Motor neuron (in vitro differentiated cells): ENCODE measurements around the gene TSHZ2. TPM values are rescaled to one million over a fixed set of nuclear protein-coding genes. Genes with fewer than 3 reads are reported as not detected.

Experiments used
- ATAC-seq, 8 experiments: fragments of 200-7000 bp; cut with Tn5 transposase; replicated peaks in 6 of 8; 2 replicates each; pipeline ENCODE4 v1.8.0; 2021; ENCODE audit warnings: mild to moderate bottlenecking in 8 of 8, moderate library complexity in 8 of 8
- H3K27ac ChIP-seq, 2 donors: fragments of 250-450 bp; sonication (Bioruptor Pico); 2 replicates each; pipeline ENCODE4 v1.9.0; 2021; ENCODE audit warnings: antibody characterized with exemption in 2 of 2, mild to moderate bottlenecking in 2 of 2, moderate library complexity in 1 of 2
- H3K4me1 ChIP-seq, 2 donors: fragments of 250-450 bp; sonication (Bioruptor Pico); replicated peaks in 1 of 2; 2 replicates each; pipeline ENCODE4 v1.6.1; 2021; ENCODE audit warnings: antibody characterized with exemption in 2 of 2, mild to moderate bottlenecking in 2 of 2, moderate library complexity in 1 of 2
- H3K4me3 ChIP-seq, 5 donors: fragments of 250-450 bp; sonication (Bioruptor Pico); 2 replicates each; pipeline ENCODE4 v1.9.0; 2021; ENCODE audit warnings: antibody characterized with exemption in 5 of 5, mild to moderate bottlenecking in 5 of 5, moderate library complexity in 4 of 5
- WGBS, 10 experiments: fragments of 450-650 bp; shearing (Covaris generic); methylation state at CpG; one replicate each; pipeline ENCODE4 v1.0.0; 2022; 5-methylcytosine and 5-hydroxymethylcytosine counted together
- in situ Hi-C, 9 experiments: fragments of 400-800 bp; cut with MboI; loops; one replicate each; pipeline ENCODE4 v1.15.0; 2021; ENCODE audit warnings: low sequenced_read_pairs in 9 of 9, low pct_unique_long_range_greater_than_20kb in 2 of 9; ENCODE audit not compliant: unreplicated experiment in 9 of 9
- total RNA-seq, 8 experiments: library from RNA; unstranded; fragments of 300-600 nt; gene quantifications; 2 replicates each; pipeline versions ENCODE4 v1.2.3 to v1.2.4, GENCODE V29; 2022

The TSHZ2 gene
- total RNA-seq, 8 experiments from 2014 or later: 11.4 to 125 (median 47.7) TPM

DNA sequence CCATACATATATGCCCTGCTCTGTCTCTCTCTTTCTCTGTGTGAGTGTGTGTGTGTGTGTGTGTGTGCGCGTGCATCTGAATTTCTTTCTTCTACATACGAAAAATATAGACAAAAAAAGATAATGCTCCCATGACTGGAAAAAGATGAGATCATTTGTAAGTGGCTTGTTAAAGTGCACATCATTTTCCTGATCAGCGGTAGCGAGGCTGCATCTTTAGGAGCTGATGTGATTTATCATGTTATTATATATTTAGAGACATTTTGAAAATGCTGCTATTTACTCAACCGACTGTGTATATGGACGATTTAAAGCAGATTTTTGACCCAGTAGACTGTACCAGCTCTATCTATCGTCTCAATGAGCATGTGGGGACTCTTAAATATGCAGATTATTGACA, 265.3 kb downstream of the TSHZ2 start:
- WGBS, 10 experiments: 41 to 92% (median 72%) methylated on average over 2 to 8 of the region's 8 CpGs; no CpG with 5 or more reads in 3 of the 10 experiments
- no peak overlapping the region for H3K27ac ChIP-seq
- peaks cover 0 to 9% of the 10 kb centered on the region in 2 donors for H3K4me1 ChIP-seq
- no peak overlapping the region for H3K4me3 ChIP-seq
- in situ Hi-C loops: no loop called here
- ATAC-seq: peak in 5 of 8 experiments; percentile 37 to 68 (median 61)

DNA sequence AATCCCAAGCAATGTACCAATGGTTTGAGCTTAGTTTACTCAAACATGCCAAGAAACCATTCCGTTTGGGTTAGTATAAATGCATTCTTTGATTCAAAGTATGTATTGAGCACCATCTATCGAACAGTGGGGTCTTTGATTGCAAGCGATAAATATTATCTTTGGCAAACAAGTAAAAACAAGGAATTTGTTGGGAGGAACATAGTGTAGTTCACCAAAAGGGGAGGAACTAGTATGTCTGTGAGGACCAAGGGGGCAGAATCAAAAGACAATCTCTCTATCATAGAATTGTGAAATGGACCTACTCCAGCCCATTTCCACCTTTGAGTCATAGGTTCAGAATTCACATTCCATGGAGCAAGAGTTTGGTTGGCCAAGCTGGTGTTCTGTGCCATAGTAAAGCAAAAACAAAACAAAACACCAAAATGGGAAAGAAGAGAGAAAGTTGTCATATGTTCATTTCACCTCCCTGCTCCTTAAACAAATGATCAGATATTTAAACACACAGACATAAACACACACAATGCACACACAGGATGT, 266.0 kb downstream of the TSHZ2 start:
- no peak for ATAC-seq

DNA sequence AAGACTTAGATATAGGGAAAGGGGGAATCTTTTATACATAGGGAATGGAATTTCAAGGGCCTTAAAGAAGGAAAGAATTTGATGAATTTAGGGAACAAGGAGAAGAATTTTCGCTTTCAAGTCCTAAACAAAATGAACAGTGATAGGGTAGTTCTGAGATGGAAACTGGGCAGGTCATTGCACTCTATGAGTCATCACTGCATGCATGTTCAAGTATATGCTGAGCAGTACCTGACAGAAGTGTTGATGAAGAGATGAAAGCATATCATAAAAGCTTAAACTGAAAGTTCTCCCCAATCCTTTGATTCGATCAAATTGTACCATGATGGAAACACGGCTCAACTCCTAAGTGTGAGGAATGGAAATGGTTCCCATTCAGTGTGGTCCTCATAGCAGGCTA, 271.0 kb downstream of the TSHZ2 start:
- in situ Hi-C loops: no loop called here
- H3K4me1 ChIP-seq: peaks cover 13 to 16% of the 10 kb centered on the region in 2 donors
- no peak overlapping the region for H3K4me3 ChIP-seq
- 88 to 100% (median 100%) methylated on average over 1 to 3 of the region's 3 CpGs for WGBS, 10 experiments
- no peak overlapping the region for H3K27ac ChIP-seq
- ATAC-seq: peak in 2 of 8 experiments; percentile 66 to 77

More for the DNA sequence above, 266.0 kb downstream of the TSHZ2 start:
- Histone ChIP-seq H3K27ac (no peak overlapping the region), H3K4me3 (no peak overlapping the region), H3K4me1 (peaks cover 0 to 9% of the 10 kb centered on the region in 2 donors)
- WGBS, 10 experiments: 47 to 71% (median 56%) methylated on average over 2 to 3 of the region's 3 CpGs; no CpG with 5 or more reads in 2 of the 10 experiments
- in situ Hi-C loops: no loop called here

DNA sequence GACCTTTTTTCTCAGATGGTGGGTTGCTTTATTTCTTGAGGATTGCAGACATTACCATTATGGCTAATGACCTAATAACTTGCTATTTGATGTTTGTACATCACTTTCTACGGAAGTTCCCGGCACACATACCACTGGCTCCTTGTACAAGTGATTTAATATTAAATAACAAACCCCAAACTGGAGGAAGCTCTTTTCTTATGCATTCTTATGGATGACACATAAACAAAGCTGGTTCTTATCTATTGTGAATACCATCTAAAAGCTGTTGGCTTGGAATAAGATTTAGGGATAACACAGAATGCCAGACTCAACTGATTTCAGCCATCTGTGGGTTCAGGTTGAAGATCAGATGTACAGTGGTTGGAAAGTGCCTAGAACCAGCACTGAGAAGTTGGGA, 272.6 kb downstream of the TSHZ2 start:
- peaks cover 17 to 18% of the 10 kb centered on the region in 2 donors for H3K4me1 ChIP-seq
- peak in 1 of 8 experiments; percentile 23 for ATAC-seq

DNA sequence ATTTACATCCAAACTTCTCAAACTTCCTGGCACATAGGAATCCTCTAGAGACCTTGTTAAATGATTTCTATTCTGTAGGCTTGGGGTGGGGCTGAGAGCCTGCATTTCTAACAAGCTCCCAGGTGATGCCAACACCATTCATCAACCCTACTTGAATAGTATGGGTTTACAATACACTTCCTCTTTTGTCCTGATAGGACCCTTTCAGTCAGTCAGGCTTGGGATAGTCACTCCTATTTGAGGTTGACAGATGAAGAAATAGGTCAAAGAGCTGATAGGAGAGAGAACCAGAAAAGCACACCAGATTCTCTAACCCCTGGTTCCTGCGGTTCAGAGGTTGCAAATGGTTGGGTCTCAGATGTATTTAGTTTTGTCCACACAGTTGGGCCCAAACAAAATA, 273.4 kb downstream of the TSHZ2 start:
- in situ Hi-C loops: no loop called here
- ATAC-seq: peak in 4 of 8 experiments; percentile 49 to 94 (median 50)
- H3K4me1 ChIP-seq: peaks cover 21 to 24% of the 10 kb centered on the region in 2 donors
- no peak overlapping the region for H3K27ac ChIP-seq
- no peak overlapping the region for H3K4me3 ChIP-seq
- WGBS, 10 experiments: 50 to 80% (median 67%) methylated on average over 1 of the region's 1 CpG; no CpG with 5 or more reads in 7 of the 10 experiments

More for the DNA sequence above, 272.6 kb downstream of the TSHZ2 start:
- in situ Hi-C loops: no loop called here
- Histone ChIP-seq H3K27ac (no peak overlapping the region), H3K4me3 (no peak overlapping the region)
- WGBS, 10 experiments: 36 to 100% (median 85%) methylated on average over 2 of the region's 2 CpGs; no CpG with 5 or more reads in 2 of the 10 experiments

DNA sequence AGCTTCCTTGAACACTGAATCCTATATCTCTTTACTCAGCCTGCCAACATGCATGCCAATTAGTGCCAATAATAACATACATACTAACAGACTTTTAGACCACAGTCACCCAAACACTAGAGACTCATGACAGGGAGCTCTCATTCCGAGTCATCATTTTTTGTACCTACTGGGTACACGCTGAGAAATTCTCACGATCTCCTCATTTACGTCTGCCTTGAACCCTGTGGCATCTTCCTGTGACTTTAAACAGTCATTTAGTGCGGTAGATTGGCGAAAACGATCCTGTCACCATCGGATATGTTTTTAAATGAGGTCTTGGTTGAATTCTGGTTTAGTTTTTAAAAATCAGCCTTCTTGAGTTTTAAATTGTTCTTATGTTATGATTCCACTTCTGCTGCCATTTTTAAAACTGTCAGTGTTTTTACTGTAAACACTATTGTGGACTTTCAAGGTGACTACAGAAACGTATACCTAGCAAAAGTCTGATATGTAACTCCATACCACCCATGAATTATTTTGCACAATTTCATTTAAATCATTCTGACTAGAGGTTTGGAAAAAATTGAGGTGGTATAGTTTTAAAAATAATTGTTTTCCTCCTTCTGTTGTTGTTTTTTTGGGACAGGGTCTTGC, 275.4 kb downstream of the TSHZ2 start:
- WGBS, 10 experiments: 80 to 100% (median 94%) methylated on average over 1 to 9 of the region's 9 CpGs; no CpG with 5 or more reads in 1 of the 10 experiments
- no peak for ATAC-seq
- Histone ChIP-seq H3K4me3 (no peak overlapping the region), H3K27ac (no peak overlapping the region), H3K4me1 (peaks cover 27 to 41% of the 10 kb centered on the region in 2 donors)
- in situ Hi-C loops: no loop called here

DNA sequence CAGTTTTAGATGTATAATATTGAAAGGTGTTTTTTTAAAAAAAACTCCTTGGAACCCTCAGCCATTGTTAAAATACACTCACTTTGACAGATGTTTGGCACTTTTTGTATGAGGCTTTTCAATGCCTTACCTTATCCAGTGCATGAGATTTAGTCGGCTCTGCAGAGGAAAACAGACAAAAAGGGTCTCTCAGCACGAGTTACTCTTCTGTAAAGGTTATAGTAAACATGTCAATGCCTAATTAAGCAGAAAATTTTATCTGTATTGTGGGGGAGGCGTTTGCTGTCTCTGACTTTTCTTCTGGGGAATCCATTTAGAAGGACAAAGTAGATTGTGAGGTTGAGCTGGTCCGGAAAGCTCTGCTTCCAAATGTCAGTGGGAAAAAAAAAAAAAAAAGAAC, 278.3 kb downstream of the TSHZ2 start:
- Histone ChIP-seq H3K27ac (no peak overlapping the region), H3K4me3 (no peak overlapping the region), H3K4me1 (peaks cover 14 to 31% of the 10 kb centered on the region in 2 donors)
- peak in 3 of 8 experiments; percentile 21 to 60 (median 59) for ATAC-seq
- 0 to 100% (median 33%) methylated on average over 1 to 4 of the region's 4 CpGs for WGBS, 10 experiments
- in situ Hi-C loops: no loop called here

DNA sequence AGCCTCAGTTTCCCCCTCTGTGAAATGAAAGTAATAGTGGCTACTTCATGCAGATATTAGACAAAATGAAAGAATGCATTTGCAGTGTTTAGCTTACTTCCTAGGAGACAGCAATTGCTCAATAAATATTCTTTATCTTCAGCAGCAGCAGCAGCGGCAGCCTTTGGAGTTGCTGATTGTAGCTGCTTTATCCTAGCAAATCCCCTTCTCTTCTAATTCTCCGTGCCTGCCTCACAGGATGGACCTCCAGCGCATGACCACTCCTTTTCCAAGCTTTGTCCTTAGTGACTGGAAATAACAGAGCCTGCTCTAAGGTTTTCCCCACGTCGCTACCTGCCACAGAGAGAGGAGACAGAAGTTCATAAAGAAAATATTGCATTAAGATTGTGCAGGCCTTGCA, 279.8 kb downstream of the TSHZ2 start:
- Histone ChIP-seq H3K27ac (peak overlapping the region in 1 of 2 donors; percentile 29), H3K4me3 (no peak overlapping the region), H3K4me1 (peaks cover 14 to 31% of the 10 kb centered on the region in 2 donors)
- no peak for ATAC-seq
- in situ Hi-C loops: no loop called here
- 79 to 100% (median 91%) methylated on average over 1 to 4 of the region's 5 CpGs; no CpG with 5 or more reads in 2 of the 10 experiments for WGBS, 10 experiments

DNA sequence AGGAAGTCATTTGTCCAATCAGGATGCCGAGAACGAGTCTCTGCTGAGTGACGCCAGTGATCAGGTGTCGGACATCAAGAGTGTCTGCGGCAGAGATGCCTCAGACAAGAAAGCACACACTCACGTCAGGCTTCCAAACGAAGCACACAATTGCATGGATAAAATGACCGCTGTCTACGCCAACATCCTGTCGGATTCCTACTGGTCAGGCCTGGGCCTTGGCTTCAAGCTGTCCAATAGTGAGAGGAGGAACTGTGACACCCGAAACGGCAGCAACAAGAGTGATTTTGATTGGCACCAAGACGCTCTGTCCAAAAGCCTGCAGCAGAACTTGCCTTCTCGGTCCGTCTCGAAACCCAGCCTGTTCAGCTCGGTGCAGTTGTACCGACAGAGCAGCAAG, 281.5 kb downstream of the TSHZ2 start:
- Histone ChIP-seq H3K27ac (no peak overlapping the region), H3K4me3 (no peak overlapping the region), H3K4me1 (peaks cover 14 to 31% of the 10 kb centered on the region in 2 donors)
- WGBS, 10 experiments: 92 to 100% (median 94%) methylated on average over 2 to 10 of the region's 18 CpGs; no CpG with 5 or more reads in 3 of the 10 experiments
- ATAC-seq: no peak
- in situ Hi-C loops: no loop called here

DNA sequence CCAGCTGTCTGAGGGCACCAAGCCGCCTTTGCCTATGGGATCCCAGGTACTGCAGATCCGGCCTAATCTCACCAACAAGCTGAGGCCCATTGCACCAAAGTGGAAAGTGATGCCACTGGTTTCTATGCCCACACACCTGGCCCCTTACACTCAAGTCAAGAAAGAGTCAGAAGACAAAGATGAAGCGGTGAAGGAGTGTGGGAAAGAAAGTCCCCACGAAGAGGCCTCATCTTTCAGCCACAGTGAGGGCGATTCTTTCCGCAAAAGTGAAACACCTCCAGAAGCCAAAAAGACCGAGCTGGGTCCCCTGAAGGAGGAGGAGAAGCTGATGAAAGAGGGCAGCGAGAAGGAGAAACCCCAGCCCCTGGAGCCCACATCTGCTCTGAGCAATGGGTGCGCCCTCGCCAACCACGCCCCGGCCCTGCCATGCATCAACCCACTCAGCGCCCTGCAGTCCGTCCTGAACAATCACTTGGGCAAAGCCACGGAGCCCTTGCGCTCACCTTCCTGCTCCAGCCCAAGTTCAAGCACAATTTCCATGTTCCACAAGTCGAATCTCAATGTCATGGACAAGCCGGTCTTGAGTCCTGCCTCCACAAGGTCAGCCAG, 283.0 kb downstream of the TSHZ2 start:
- in situ Hi-C loops: no loop called here
- WGBS, 10 experiments: 91 to 100% (median 98%) methylated on average over 1 to 10 of the region's 18 CpGs; no CpG with 5 or more reads in 3 of the 10 experiments
- H3K4me3 ChIP-seq: no peak overlapping the region
- ATAC-seq: no peak
- H3K4me1 ChIP-seq: peaks cover 12 to 39% of the 10 kb centered on the region in 2 donors
- H3K27ac ChIP-seq: no peak overlapping the region

DNA sequence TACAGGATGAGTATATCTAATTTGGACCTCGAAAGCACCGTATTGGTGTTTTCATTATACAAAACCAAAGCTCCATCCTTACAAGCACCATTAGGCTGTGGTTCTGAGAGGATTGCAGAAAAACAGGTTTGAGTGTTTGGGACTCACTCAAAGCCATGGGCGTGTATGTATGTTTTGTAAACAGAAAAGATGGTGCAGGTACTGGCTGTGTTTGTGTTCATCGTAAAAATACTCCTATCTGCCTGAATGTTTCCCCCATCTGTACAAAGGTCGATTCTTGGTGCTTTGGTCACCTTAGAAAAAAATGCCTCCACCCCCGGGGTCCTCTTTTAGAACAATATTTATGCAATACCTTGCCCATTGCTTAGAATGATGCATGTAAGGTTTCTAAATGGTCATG, 286.6 kb downstream of the TSHZ2 start:
- ATAC-seq: no peak
- H3K4me3 ChIP-seq: no peak overlapping the region
- 50 to 97% (median 82%) methylated on average over 1 to 6 of the region's 6 CpGs; no CpG with 5 or more reads in 2 of the 10 experiments for WGBS, 10 experiments

DNA sequence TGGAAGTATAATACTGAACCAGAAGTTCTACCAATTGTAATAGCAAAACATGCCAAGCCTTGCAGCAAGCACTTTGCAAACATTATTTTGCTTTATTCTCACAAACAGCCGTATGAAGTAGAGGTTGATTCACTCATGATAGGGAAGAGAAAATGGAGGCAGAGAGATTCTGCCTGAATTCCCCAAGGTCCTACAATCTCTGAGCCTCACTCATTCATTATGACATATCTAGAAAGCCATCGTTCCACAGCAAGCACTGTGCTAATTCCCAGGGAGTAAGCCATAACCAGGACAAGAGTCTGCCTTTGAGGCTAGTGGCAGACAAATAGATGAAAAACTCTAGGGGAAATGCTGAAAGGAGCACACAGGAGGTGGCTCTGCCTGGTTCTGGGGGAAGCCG, 288.0 kb downstream of the TSHZ2 start:
- WGBS, 10 experiments: 61 to 100% (median 75%) methylated on average over 1 to 3 of the region's 3 CpGs; no CpG with 5 or more reads in 1 of the 10 experiments
- in situ Hi-C loops: no loop called here

More for the DNA sequence above, 286.6 kb downstream of the TSHZ2 start:
- Histone ChIP-seq H3K27ac (no peak overlapping the region), H3K4me1 (peaks cover 19 to 38% of the 10 kb centered on the region in 2 donors)
- in situ Hi-C loops: no loop called here

DNA sequence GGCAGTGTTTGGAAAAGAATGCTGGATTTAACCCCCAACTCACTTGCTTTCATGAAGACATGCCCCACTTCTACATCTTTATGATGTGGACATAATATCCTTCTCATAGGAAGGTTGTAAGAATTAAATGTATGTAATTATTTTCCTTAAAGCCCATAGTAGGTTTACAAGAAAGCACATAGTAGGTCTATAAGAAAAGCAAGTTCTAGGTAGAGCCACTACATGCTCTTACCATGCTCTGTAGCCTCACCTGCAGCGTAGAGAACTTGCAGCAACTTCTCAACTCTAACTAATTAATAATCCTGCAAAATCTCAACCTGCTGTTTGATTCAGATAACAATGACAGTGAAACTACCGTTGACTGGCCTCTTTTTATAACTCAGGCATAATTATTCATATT, 288.4 kb downstream of the TSHZ2 start:
- Histone ChIP-seq H3K4me3 (no peak overlapping the region), H3K4me1 (peaks cover 19 to 38% of the 10 kb centered on the region in 2 donors), H3K27ac (no peak overlapping the region)
- ATAC-seq: no peak
- in situ Hi-C loops: no loop called here
- 20 to 100% (median 82%) methylated on average over 1 to 2 of the region's 2 CpGs; no CpG with 5 or more reads in 2 of the 10 experiments for WGBS, 10 experiments

More for the DNA sequence above, 288.0 kb downstream of the TSHZ2 start:
- no peak overlapping the region for H3K27ac ChIP-seq
- ATAC-seq: peak in 4 of 8 experiments; percentile 35 to 60 (median 48)
- H3K4me3 ChIP-seq: no peak overlapping the region
- H3K4me1 ChIP-seq: peaks cover 19 to 38% of the 10 kb centered on the region in 2 donors
